Chondrocyte (in vitro differentiated cells): ENCODE data around the gene GRK2. TPM values are rescaled to one million over a fixed set of nuclear protein-coding genes. Genes with fewer than 3 reads are reported as not detected.
A peak's percentile ranks its signal among the peaks of the same experiment; 100 is the strongest.

ENCODE experiments used
- DNase-seq: peaks from one replicate; pipeline ENCODE4 v3.0.0; 2021; ENCODE audit warnings: mixed read lengths, low spot score
- H3K27ac Mint-ChIP-seq: one replicate; pipeline ENCODE4 v1.8.0; 2021; ENCODE audit warnings: mild to moderate bottlenecking, moderate library complexity, mixed read lengths; ENCODE audit not compliant: unreplicated experiment
- H3K27me3 Mint-ChIP-seq: 2 replicates; pipeline ENCODE4 v1.8.0; 2021; ENCODE audit warnings: low read depth, mixed read lengths
- H3K36me3 Mint-ChIP-seq: 2 replicates; pipeline ENCODE4 v1.8.0; 2021; ENCODE audit warnings: low read depth, mixed read lengths
- H3K4me1 Mint-ChIP-seq: 2 replicates; pipeline ENCODE4 v1.8.0; 2021; ENCODE audit warnings: low read depth, mild to moderate bottlenecking, mixed read lengths
- H3K4me3 Mint-ChIP-seq: one replicate; pipeline ENCODE4 v1.8.0; 2021; ENCODE audit warnings: mild to moderate bottlenecking, moderate library complexity, mixed read lengths; ENCODE audit not compliant: unreplicated experiment
- H3K9me3 Mint-ChIP-seq: 2 replicates; pipeline ENCODE4 v1.8.0; 2021; ENCODE audit warnings: low read depth, mixed read lengths
- CTCF ChIP-seq: fragments of 200-600 bp; sonication (generic); IDR thresholded peaks from 2 replicates; pipeline ENCODE4 v1.5.0; 2021; ENCODE audit warnings: antibody characterized with exemption, mild to moderate bottlenecking, moderate library complexity
- total RNA-seq: library from RNA; stranded (reverse); gene quantifications from 3 replicates; pipeline ENCODE4 v1.2.1, GENCODE V29; 2021

The GRK2 gene
- total RNA-seq, 1 donor from 2014 or later, result 38.3 TPM

GRCh38 chr11:67265633-67266448 lies 432 bp upstream of the GRK2 start:
- Mint-ChIP-seq H3K36me3 (no peaks in the 10 kb centered on the region), H3K9me3 (no peaks in the 10 kb centered on the region), H3K4me3 (peak overlapping the region; percentile 73), H3K27ac (peak overlapping the region; percentile 54), H3K4me1 (peaks cover 59% of the 10 kb centered on the region), H3K27me3 (no peaks in the 10 kb centered on the region)
- peak; percentile 84 for TF ChIP-seq CTCF
- DNase-seq, result peak; percentile 59

GRCh38 chr11:67267188-67268080 lies 1.2 kb downstream of the GRK2 start:
- Mint-ChIP-seq H3K36me3 (no peaks in the 10 kb centered on the region), H3K27me3 (no peaks in the 10 kb centered on the region), H3K27ac (peak overlapping the region; percentile 65), H3K9me3 (no peaks in the 10 kb centered on the region), H3K4me1 (peaks cover 60% of the 10 kb centered on the region), H3K4me3 (peak overlapping the region; percentile 90)
- TF ChIP-seq CTCF, result no peak
- DNase-seq, result peak; percentile 81

- Mint-ChIP-seq H3K36me3 (no peaks in the 10 kb centered on the region), H3K4me1 (peaks cover 53% of the 10 kb centered on the region), H3K27me3 (no peaks in the 10 kb centered on the region), H3K27ac (peak overlapping the region; percentile 2), H3K9me3 (no peaks in the 10 kb centered on the region), H3K4me3 (peak overlapping the region; percentile 90)
- peak; percentile 26 for DNase-seq
- TF ChIP-seq CTCF, result no peak
Observed at GRCh38 chr11:67268081-67268961, 2.0 kb downstream of the GRK2 start.

- H3K27ac Mint-ChIP-seq, result no peak overlapping the region
- no peaks in the 10 kb centered on the region for H3K9me3 Mint-ChIP-seq
- no peak for TF ChIP-seq CTCF
- no peaks in the 10 kb centered on the region for H3K36me3 Mint-ChIP-seq
- peaks cover 58% of the 10 kb centered on the region for H3K4me1 Mint-ChIP-seq
- peak; percentile 61 for DNase-seq
- H3K27me3 Mint-ChIP-seq, result no peaks in the 10 kb centered on the region
- H3K4me3 Mint-ChIP-seq, result no peak overlapping the region
Observed at GRCh38 chr11:67268962-67269268, 2.6 kb downstream of the GRK2 start.
